HL-60 (cell line): ENCODE data around the gene COL5A2.

ENCODE experiments used
- DNase-seq, 2 experiments: peaks; one replicate each; pipeline ENCODE4 v3.0.0-alpha.2; 2010 to 2020; ENCODE audit warnings: low read depth in 1 of 2, low spot score in 1 of 2
- H3K27ac ChIP-seq: fragments of 250-450 bp; sonication (Bioruptor Pico); replicated peaks from 2 replicates; pipeline ENCODE4 v1.5.1; 2020; ENCODE audit warnings: mild to moderate bottlenecking, moderate library complexity
- H3K27me3 ChIP-seq: fragments of 250-450 bp; sonication (Bioruptor Pico); 2 replicates; pipeline ENCODE4 v1.5.1; 2021; ENCODE audit warnings: mild to moderate bottlenecking, moderate library complexity; ENCODE audit not compliant: insufficient read depth, poor library complexity, severe bottlenecking
- H3K4me3 ChIP-seq: replicated peaks from 2 replicates; pipeline ENCODE4 v1.5.1; 2011; ENCODE audit warnings: mild to moderate bottlenecking, control low read depth, low read length; ENCODE audit not compliant: insufficient read depth
- CTCF ChIP-seq: IDR thresholded peaks from one replicate; pipeline ENCODE4 v1.5.1; 2011; ENCODE audit warnings: low read length, control low read depth, inconsistent platforms; ENCODE audit not compliant: insufficient read depth
- GABPA ChIP-seq: IDR thresholded peaks from 2 replicates; pipeline ENCODE4 v1.6.1; 2012; ENCODE audit warnings: low read depth
- POLR2AphosphoS5 ChIP-seq: IDR thresholded peaks from 2 replicates; pipeline ENCODE4 v1.6.1; 2012; ENCODE audit warnings: low read depth
- REST ChIP-seq: IDR thresholded peaks from 2 replicates; pipeline ENCODE4 v1.6.1; 2012; ENCODE audit warnings: low read depth; ENCODE audit not compliant: insufficient replicate concordance
- SPI1 ChIP-seq: IDR thresholded peaks from 2 replicates; pipeline ENCODE4 v1.6.1; 2012; ENCODE audit warnings: low read depth, mild to moderate bottlenecking, borderline replicate concordance

The COL5A2 gene

DNA sequence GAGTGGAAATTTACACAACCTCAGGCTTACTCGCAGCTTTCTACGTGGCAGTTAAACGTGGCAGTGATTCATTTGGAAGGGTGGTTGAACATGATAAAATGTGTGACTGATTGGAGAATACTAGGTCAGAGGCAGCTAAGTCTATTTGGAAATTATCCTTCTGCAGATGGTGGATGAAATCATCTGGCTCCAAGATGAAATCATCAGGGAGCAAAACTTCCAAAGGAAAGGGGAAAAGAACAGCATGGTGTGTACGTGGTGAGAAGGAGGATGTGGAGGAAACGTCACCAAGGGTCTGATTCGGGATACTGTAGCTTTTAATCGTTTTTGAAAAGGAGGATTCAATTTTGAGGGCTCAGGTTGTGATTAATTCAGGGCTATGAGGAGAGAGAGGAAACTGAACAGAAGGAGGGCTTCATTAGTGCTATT, 157.5 kb downstream of the COL5A2 start:
- Histone ChIP-seq H3K27me3 (no peaks in the 10 kb centered on the region), H3K27ac (no peak overlapping the region), H3K4me3 (no peak overlapping the region)
- DNase-seq = no peak
- no peak for TF ChIP-seq POLR2AphosphoS5
- no peak for TF ChIP-seq GABPA
- TF ChIP-seq REST = no peak
- TF ChIP-seq CTCF = no peak
- TF ChIP-seq SPI1 = no peak

GRCh38 chr2:189020179-189020578, 159.4 kb downstream of the COL5A2 start:
- Histone ChIP-seq H3K27ac (no peak overlapping the region), H3K27me3 (no peaks in the 10 kb centered on the region), H3K4me3 (no peak overlapping the region)
- DNase-seq = no peak
- no peak for TF ChIP-seq SPI1
- TF ChIP-seq REST = no peak
- TF ChIP-seq CTCF = no peak
- no peak for TF ChIP-seq GABPA

GRCh38 chr2:189018631-189019030, 160.9 kb downstream of the COL5A2 start:
- TF ChIP-seq POLR2AphosphoS5 (no peak), CTCF (no peak), GABPA (no peak), REST (no peak), SPI1 (no peak)
- DNase-seq = no peak
- H3K27ac ChIP-seq = no peak overlapping the region

More at GRCh38 chr2:189018631-189019030, 160.9 kb downstream of the COL5A2 start:
- no peaks in the 10 kb centered on the region for H3K27me3 ChIP-seq
- no peak overlapping the region for H3K4me3 ChIP-seq
